ENCODE measurements around the gene KRCC1. TPM values are rescaled to one million over a fixed set of nuclear protein-coding genes. Genes with fewer than 3 reads are reported as not detected.

The KRCC1 gene
- total and polyA plus RNA-seq, 9 of the 15 experiments (the other 6 are each of a cell fraction or from before 2014, with no cell fraction given): 1.9 to 6.0 (median 2.2) TPM

DNA sequence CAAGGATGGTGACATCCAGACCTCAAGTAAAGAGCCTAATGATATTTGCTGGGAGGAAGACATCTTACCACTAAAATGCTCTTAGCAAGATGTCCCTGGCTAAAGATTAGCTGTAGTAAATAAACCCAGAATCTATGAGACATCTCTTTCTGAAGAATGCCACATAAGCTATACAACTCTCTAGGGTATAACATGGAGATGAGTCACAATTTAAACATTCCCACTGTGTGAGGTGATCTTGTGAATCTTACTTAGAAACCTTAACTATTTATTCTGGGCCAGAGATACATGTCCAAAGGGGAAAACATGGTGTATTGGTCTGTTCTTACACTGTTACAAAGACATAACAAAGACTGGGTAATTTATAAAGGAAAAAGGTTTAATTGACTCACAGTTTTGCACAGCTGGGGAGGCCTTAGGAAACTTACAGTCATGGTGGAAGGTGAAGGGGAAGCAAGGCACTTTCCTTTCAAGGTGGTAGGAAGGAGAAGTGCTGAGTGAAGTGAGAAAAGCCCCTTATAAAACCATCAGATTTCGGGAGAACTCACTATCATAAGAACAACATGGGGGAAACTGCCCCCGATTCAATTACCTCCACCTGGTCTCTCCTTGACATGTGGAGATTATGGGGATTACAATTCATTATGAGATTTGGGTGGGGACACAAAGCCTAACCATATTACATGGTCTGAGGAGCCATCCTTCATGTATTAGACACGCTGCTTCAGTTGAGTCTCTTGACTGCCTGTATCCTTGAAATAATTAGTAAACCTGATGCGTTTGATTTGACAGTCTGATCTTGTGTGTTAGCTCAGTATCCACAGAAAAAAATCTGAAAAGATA, 17.1 kb downstream of the KRCC1 start:
- Histone ChIP-seq H3K9me3 (replicated peaks; ENCODE audit: control insufficient read depth, insufficient read depth, low read depth, low read length) (no peaks in the 10 kb centered on the region), H3K27ac (ENCODE audit: extremely low read depth, low read depth, low read length) (no peak overlapping the region), H3K27me3 (ENCODE audit: control insufficient read depth in 2 of 2, insufficient read depth in 2 of 2, low read length in 2 of 2) (no peaks in the 10 kb centered on the region), H3K4me3 (no peak overlapping the region), H3K9ac (ENCODE audit: insufficient read depth in 1 of 2, low read depth in 2 of 2, low read length in 2 of 2) (no peak overlapping the region), H3K4me1 (replicated peaks in 1 of 2; ENCODE audit: control insufficient read depth in 2 of 2, insufficient read depth in 2 of 2, low read length in 2 of 2) (no peaks in the 10 kb centered on the region; a peak in 1 of 5 replicates), H3K36me3 (ENCODE audit: control insufficient read depth, insufficient read depth, low read length) (no peaks in the 10 kb centered on the region), H4K20me1 (replicated peaks; ENCODE audit: control insufficient read depth, insufficient read depth, low read length) (no peaks in the 10 kb centered on the region), H2AFZ (ENCODE audit: low read depth, low read length) (no peak overlapping the region), H3K79me2 (ENCODE audit: control insufficient read depth, insufficient read depth, low read length) (no peaks in the 10 kb centered on the region), H3K9me1 (ENCODE audit: control insufficient read depth, insufficient read depth, low read length) (no peaks in the 10 kb centered on the region), H3K4me2 (ENCODE audit: insufficient read depth, low read length) (no peak overlapping the region)
- no peak for FAIRE-seq
- DNase-seq (ENCODE audit: extremely low read depth in 1 of 4, low spot score in 3 of 4): no peak
- WGBS (ENCODE audit: insufficient coverage, low coverage, missing lambda C conversion rate): 31% methylated on average over 4 of the region's 4 CpGs
- no peak for ATAC-seq
- intact Hi-C loops (cut with micrococcal nuclease) (no loop called here), in situ Hi-C loops (cut with MboI) (no loop called here)
- ChIA-PET CTCF (ENCODE audit: low intra/inter-chr PET ratio) (no interaction called here), POLR2A (no interaction called here)
- no TSS peak for BruUV-seq (replicated peaks)
- TF ChIP-seq ZNF24 (IDR thresholded peaks at IDR 0.05) (no peak), HOMEZ (CRISPR knock-in tag; IDR thresholded peaks at IDR 0.05) (no peak), THRA (IDR thresholded peaks at IDR 0.05) (no peak), TAF9B (IDR thresholded peaks at IDR 0.05; ENCODE audit: partially characterized antibody) (no peak), SMARCA5 (IDR thresholded peaks at IDR 0.05) (no peak), NCOA2 (IDR thresholded peaks at IDR 0.05; ENCODE audit: partially characterized antibody in 2 of 2) (no peak), PTBP1 (IDR thresholded peaks at IDR 0.05; ENCODE audit: low read depth, low read length) (no peak), SRSF9 (IDR thresholded peaks at IDR 0.05; ENCODE audit: borderline replicate concordance, low read depth, low read length) (no peak), CBFA2T3 (IDR thresholded peaks at IDR 0.05) (no peak)
